HepG2 (cell line): ENCODE data around the gene MYO1G. TPM values are rescaled to one million over a fixed set of nuclear protein-coding genes. Genes with fewer than 3 reads are reported as not detected.

Experiments used
- ATAC-seq: fragments of 200-7000 bp; cut with Tn5 transposase; 3 replicates; pipeline ENCODE4 v1.9.1; 2020; ENCODE audit warnings: mild to moderate bottlenecking, moderate library complexity
- BruUV-seq: library from RNA; stranded (reverse); fragments of 400-500 nt; replicated peaks from 2 replicates; lab custom pipeline; 2021; lab: Mats Ljungman, UMichigan
- CTCF ChIA-PET: fragments of 300-600 bp; formaldehyde crosslinking; extraction: SDS; loops from one replicate; lab custom pipeline; 2021; ENCODE audit warnings: low total read pairs, inconsistent platforms, low intra/inter-chr PET ratio; lab: Yijun Ruan, JAX
- POLR2A ChIA-PET: fragments of 350-600 bp; sonication (Branson Sonifier 250); formaldehyde crosslinking; loops from one replicate; lab custom pipeline; 2020; ENCODE audit warnings: antibody characterized with exemption, inconsistent platforms; lab: Yijun Ruan, JAX
- DNase-seq: peaks from one replicate; pipeline ENCODE4 v3.0.0-alpha.2; 2015; ENCODE audit warnings: low spot score
- FAIRE-seq: peaks from 3 replicates; lab custom pipeline; 2011; peaks lifted over from hg19 to GRCh38; lab: Jason Lieb, UNC
- H2AFZ ChIP-seq: one replicate; pipeline ENCODE4 v1.6.1; 2011; ENCODE audit warnings: low read length, inconsistent platforms
- H3K27ac ChIP-seq: fragments of 300-600 bp; 3 replicates; pipeline ENCODE4 v1.8.0; 2011; ENCODE audit warnings: mixed run types, mild to moderate bottlenecking, mixed read lengths, low read length, inconsistent platforms; ENCODE audit not compliant: insufficient read depth; ENCODE audit errors: extremely low read length
- H3K27me3 ChIP-seq, 2 experiments: fragments of 200-600 bp in 1 of 2; 2 replicates in 1 of 2; 3 replicates in 1 of 2; pipeline versions ENCODE4 v1.6.0 to v1.8.0; 2011; ENCODE audit warnings: low read length in 2 of 2, mild to moderate bottlenecking in 2 of 2, moderate library complexity in 2 of 2, inconsistent platforms in 1 of 2; ENCODE audit not compliant: insufficient read depth in 2 of 2, control insufficient read depth in 1 of 2
- H3K36me3 ChIP-seq, 2 experiments: fragments of 200-600 bp in 1 of 2; replicated peaks in 1 of 2; 2 replicates in 1 of 2; 3 replicates in 1 of 2; pipeline versions ENCODE4 v1.5.1 to v1.8.0; 2011; ENCODE audit warnings: low read length in 2 of 2, inconsistent platforms in 1 of 2; ENCODE audit not compliant: insufficient read depth in 2 of 2, control insufficient read depth in 1 of 2
- H3K4me1 ChIP-seq: 2 replicates; pipeline ENCODE4 v1.5.1; 2012; ENCODE audit warnings: low read length, inconsistent platforms; ENCODE audit not compliant: insufficient read depth
- H3K4me2 ChIP-seq: 2 replicates; pipeline ENCODE4 v1.6.0; 2011; ENCODE audit warnings: low read depth, low read length, inconsistent platforms
- H3K4me3 ChIP-seq, 3 experiments: fragments of 200-600 bp in 1 of 3; sonication (generic), shearing (Covaris generic) in 1 of 3; replicated peaks in 1 of 3; 2 replicates each; pipeline ENCODE4 v1.5.1; 2011 to 2016; ENCODE audit warnings: low read length in 3 of 3, inconsistent platforms in 2 of 3, low read depth in 2 of 3, mild to moderate bottlenecking in 2 of 3, control low read depth in 1 of 3, mixed read lengths in 1 of 3; ENCODE audit not compliant: insufficient read depth in 1 of 3
- H3K79me2 ChIP-seq: one replicate; pipeline ENCODE4 v1.6.1; 2011; ENCODE audit warnings: low read length, inconsistent platforms; ENCODE audit not compliant: insufficient read depth
- H3K9ac ChIP-seq: 2 replicates; pipeline ENCODE4 v1.6.0; 2011; ENCODE audit warnings: mild to moderate bottlenecking, low read depth, low read length, inconsistent platforms; ENCODE audit not compliant: insufficient read depth
- H3K9me3 ChIP-seq: 2 replicates; pipeline ENCODE4 v1.5.1; 2012; ENCODE audit warnings: mild to moderate bottlenecking, low read length
- H4K20me1 ChIP-seq: 2 replicates; pipeline ENCODE4 v1.6.0; 2011; ENCODE audit warnings: inconsistent platforms, mild to moderate bottlenecking, low read length, moderate library complexity; ENCODE audit not compliant: insufficient read depth
- MEIS2 ChIP-seq: sonication (generic); formaldehyde crosslinking; IDR thresholded peaks from 2 replicates; pipeline ENCODE4 v1.9.0; 2021; ENCODE audit warnings: mild to moderate bottlenecking, missing genetic modification reagents
- POLR2AphosphoS5 ChIP-seq: IDR thresholded peaks from 2 replicates; pipeline ENCODE4 v1.6.1; 2012; ENCODE audit warnings: low read depth, low read length
- ZBTB8A ChIP-seq: sonication (generic); formaldehyde crosslinking; IDR thresholded peaks from 2 replicates; pipeline ENCODE4 v1.4.0; 2020; ENCODE audit warnings: mild to moderate bottlenecking, low read depth, missing genetic modification reagents, borderline replicate concordance
- ZNF713 ChIP-seq: sonication (generic); formaldehyde crosslinking; IDR thresholded peaks from 2 replicates; pipeline ENCODE4 v1.4.0; 2020; ENCODE audit warnings: mild to moderate bottlenecking, missing genetic modification reagents
- WGBS: methylation state at CpG from one replicate; pipeline ENCODE4 v1.1.6; 2017; ENCODE audit warnings: low lambda C conversion rate; 5-methylcytosine and 5-hydroxymethylcytosine counted together
- in situ Hi-C: cut with HindIII; loops from 2 replicates; pipeline ENCODE4 v1.10.0; 2017; ENCODE audit warnings: low pct_unique_long_range_greater_than_20kb; ENCODE audit not compliant: extremely low pct_ligation_motif_present
- intact Hi-C: fragments of 100-400 bp; cut with micrococcal nuclease; formaldehyde crosslinking; loops from one replicate; pipeline ENCODE4 v1.10.0; 2022; ENCODE audit not compliant: unreplicated experiment
- polyA plus RNA-seq, 8 experiments: library from polyadenylated mRNA; depleted of rRNA in 3 of 8; stranded (reverse) in 7 of 8; unstranded in 1 of 8; fragments of >200 nt; fragmentation: Illumina TruSeq in 4 of 8; extraction: Trizol in 4 of 8; gene quantifications; 2 replicates each; pipeline versions ENCODE4 v1.2.1 to v1.2.3, GENCODE V29; 2011 to 2016; ENCODE audit warnings: low read depth in 4 of 8, missing spikeins in 1 of 8, mixed read lengths in 1 of 8; ENCODE audit not compliant: insufficient read depth in 1 of 8
- total RNA-seq, 5 experiments: library from RNA; depleted of rRNA; stranded (reverse); fragments of >200 nt; fragmentation: Illumina TruSeq; extraction: Trizol; gene quantifications; 2 replicates each; pipeline ENCODE4 v1.2.3, GENCODE V29; 2016; ENCODE audit warnings: low read depth in 1 of 5
- TF ChIP-seq, protein P1 (sequence below): IDR thresholded peaks from 2 replicates; pipeline ENCODE4 v1.4.0; 2020; ENCODE audit warnings: mild to moderate bottlenecking, missing genetic modification reagents

Gene MYO1G
- total and polyA plus RNA-seq, 2 of the 13 experiments (the other 11 are each of a cell fraction or from before 2014, with no cell fraction given): 0.29 to 1.1 TPM

DNA sequence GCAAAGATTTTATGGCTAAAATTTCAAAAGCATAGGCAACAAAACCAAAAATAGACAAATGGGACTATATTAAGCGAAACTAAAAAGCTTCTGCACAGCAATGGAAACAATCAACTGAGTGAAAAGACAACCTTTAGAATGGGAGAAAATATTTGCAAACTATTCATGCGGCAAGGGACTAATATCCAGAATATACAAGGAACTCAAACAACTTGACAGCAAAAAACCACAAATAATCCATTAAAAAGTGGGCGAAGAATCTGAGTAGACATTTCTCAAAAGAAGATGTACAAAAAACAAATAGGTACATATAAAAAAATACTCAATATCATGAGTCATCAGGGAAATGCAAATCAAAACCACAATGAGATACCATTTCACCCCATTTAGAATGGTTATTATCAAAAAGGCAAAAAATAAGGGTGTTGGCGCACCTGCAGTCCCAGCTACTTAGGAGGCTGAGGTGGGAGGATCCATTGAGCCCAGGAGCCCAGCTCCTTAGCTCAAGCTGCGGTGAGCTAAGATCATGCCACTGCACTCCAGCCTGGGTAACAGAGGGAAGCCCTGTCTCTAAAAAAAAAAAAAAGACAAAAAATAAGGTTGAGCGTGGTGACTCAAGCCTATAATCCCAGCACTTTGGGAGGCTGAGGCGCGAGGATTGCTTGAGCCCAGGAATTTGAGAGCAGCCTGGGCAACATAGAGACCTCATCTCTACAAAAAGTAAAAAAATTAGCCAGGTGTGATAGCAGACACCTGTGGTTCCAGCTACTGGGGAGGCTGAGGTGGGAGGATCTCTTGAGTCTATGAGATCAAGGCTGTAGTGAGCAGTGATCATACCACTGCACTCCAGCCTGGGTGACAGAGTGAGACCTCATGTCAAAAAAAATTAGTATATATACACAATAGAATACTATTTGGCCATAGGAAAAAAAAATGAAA is 17.0 kb upstream of the MYO1G start:
- Histone ChIP-seq H3K9ac (no peak overlapping the region), H3K4me2 (no peak overlapping the region), H3K27ac (no peak overlapping the region), H3K4me3 (no peak overlapping the region), H4K20me1 (no peaks in the 10 kb centered on the region), H3K9me3 (no peaks in the 10 kb centered on the region), H3K4me1 (peaks cover 21% of the 10 kb centered on the region), H3K27me3 (no peaks in the 10 kb centered on the region), H3K79me2 (peaks cover 4% of the 10 kb centered on the region), H2AFZ (no peak overlapping the region), H3K36me3 (no peaks in the 10 kb centered on the region)
- ATAC-seq: no peak
- WGBS: 86% methylated on average over 8 of the region's 8 CpGs
- ChIA-PET POLR2A (interaction anchor here (7.0 kb wide), 1 partner anchor 23 kb away, joined by 83 read pairs; no protein-coding TSS in a partner anchor), CTCF (no interaction called here)
- BruUV-seq: no TSS peak
- DNase-seq: no peak
- intact Hi-C loops: no loop called here
- no peak for FAIRE-seq
- in situ Hi-C loops: no loop called here
- TF ChIP-seq, protein P1, sequence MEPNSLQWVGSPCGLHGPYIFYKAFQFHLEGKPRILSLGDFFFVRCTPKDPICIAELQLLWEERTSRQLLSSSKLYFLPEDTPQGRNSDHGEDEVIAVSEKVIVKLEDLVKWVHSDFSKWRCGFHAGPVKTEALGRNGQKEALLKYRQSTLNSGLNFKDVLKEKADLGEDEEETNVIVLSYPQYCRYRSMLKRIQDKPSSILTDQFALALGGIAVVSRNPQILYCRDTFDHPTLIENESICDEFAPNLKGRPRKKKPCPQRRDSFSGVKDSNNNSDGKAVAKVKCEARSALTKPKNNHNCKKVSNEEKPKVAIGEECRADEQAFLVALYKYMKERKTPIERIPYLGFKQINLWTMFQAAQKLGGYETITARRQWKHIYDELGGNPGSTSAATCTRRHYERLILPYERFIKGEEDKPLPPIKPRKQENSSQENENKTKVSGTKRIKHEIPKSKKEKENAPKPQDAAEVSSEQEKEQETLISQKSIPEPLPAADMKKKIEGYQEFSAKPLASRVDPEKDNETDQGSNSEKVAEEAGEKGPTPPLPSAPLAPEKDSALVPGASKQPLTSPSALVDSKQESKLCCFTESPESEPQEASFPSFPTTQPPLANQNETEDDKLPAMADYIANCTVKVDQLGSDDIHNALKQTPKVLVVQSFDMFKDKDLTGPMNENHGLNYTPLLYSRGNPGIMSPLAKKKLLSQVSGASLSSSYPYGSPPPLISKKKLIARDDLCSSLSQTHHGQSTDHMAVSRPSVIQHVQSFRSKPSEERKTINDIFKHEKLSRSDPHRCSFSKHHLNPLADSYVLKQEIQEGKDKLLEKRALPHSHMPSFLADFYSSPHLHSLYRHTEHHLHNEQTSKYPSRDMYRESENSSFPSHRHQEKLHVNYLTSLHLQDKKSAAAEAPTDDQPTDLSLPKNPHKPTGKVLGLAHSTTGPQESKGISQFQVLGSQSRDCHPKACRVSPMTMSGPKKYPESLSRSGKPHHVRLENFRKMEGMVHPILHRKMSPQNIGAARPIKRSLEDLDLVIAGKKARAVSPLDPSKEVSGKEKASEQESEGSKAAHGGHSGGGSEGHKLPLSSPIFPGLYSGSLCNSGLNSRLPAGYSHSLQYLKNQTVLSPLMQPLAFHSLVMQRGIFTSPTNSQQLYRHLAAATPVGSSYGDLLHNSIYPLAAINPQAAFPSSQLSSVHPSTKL (CRISPR knock-in tag): no peak
- no peak for TF ChIP-seq ZBTB8A (CRISPR knock-in tag)
- no peak for TF ChIP-seq MEIS2 (CRISPR knock-in tag)
- no peak for TF ChIP-seq POLR2AphosphoS5
- no peak for TF ChIP-seq ZNF713 (CRISPR knock-in tag)
